GM18502 (cell line): ENCODE data around the gene RPS14.
"Not testable (repeated sequence)": the region's sequence is repeated elsewhere in the genome, so short reads cannot be mapped to it uniquely, and the experiment has no call there.

ENCODE experiments used
- ATAC-seq: cut with Tn5 transposase; IDR thresholded peaks from one replicate; pipeline ENCODE4 v1.9.1; 2021; ENCODE audit warnings: mild to moderate bottlenecking; ENCODE audit not compliant: unreplicated experiment, poor library complexity

Gene RPS14

GRCh38 chr5:150419630-150420270 is 29.8 kb downstream of the RPS14 start:
- ATAC-seq: no peak

DNA sequence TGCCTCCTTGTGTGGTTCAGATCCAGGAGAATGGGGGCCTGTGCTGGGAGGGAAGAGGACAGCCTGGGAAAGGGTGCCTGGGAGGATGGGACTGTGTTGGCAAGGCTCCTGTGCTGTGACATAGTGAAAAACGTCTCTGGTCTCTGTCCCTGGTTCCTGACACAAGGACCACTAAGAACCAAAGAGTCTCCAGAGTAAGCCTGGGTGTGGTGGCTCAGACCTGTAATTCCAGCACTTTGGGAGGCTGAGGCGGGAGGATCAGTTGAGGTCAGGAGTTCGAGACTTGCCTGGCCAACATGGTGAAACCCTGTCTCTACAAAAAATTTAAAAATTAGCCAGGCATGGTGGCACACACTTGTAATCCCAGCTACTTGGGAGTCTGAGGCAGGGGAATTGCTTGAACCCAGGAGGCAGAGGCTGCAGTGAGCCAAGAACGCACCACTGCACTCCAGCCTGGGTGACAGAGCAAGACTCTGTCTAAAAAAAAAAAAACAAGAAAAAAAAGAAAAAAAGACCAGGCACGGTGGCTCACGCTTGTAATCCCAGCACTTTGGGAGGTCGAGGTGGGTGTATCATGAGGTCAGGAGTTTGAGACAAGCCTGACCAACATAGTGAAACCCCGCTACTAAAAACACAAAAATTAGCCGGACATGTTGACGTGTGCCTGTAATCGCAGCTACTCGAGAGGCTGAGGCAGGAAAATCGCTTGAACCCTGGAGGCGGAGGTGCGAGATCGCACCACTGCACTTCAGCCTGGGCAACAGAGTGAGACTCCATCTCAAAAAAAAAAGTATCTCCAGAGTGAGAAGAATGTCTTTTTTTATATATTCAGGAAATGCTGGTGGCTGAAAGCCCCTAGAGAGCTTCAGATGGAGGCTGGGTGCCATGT is 35.4 kb downstream of the RPS14 start:
- ATAC-seq: not testable (repeated sequence)

GRCh38 chr5:150413176-150413901 is 36.2 kb downstream of the RPS14 start:
- no peak for ATAC-seq

DNA sequence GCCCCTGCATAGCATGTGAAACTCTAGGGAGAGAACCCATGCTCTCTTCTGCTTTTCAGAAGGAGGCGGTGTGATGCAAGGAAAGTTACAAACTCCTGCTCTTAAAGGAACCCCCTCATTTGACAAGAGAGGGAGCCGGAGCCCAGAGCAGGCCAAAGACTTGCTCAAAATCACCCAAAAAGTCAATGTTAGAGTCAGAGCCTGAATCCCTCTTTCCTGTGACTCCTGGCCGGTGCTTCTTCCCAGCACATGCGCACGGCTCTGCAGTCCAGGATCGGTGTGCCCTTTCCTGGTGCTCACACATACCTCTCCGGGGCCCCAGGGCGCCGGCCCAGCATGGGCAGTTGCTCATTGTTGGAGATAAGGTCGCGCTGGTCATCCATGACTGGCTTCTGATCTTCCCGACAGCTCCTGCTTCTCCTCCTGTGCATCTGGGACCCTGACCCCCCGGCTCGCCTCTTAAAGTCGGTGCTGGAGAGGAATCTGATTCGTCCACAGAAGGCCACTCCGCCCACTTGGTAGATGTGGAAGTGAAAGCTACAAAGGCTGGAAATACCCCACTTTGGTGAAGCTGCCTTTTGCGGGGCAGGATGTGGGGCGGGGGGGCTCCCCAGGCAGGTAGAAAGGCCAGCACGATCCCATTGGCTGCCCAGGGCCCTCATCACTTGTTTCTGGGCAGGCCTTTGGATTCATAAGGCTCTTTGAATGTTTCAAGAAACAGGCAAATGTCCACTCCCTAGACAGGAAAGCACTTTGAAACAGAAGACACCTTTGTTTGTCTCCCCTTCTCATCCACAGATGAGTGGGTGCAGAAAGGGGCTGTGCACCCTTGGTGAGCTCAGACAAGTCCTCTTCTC is 37.0 kb downstream of the RPS14 start, which contains the start of gene CD74:
Gene CD74 (minus strand): TSS at position 592 of the 857 bp plus-strand sequence. CDS start 161 bp downstream, at position 431.
- peak; percentile 79 for ATAC-seq

DNA sequence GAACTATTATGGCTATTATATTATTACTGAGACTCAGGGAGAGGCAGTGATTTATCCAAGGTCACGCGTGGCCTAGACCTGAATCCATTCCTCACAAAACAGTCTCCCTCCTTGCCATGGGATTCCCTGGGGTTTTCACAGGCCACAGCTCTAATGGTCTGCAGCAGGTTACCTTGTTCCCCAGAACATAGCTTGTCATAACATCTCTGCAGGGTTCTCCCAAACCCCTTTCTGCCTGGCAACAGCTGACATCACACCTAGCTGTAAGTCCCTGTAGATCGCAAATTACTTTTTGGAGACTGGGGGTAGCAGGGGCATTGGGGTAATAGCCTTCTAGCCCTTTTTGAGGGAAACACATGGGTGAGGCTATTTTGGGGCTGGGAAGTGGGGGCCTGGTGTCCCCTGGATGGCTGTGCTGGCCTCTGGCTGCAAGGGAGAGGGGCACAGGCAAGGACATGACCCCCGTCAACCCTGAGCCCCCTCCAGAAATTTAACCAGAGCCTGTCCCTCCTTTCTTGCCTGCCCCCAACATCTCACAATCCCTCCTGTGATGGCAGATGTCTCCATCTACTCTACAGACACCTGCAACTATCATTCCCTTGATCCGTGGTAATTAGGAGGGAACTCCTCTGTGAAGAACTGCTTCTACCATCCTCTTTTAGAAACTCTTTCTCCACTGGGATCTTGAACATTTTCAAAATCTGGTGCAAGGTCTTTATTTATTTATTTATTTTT is 38.1 kb downstream of the RPS14 start:
- peak; percentile 17 for ATAC-seq

DNA sequence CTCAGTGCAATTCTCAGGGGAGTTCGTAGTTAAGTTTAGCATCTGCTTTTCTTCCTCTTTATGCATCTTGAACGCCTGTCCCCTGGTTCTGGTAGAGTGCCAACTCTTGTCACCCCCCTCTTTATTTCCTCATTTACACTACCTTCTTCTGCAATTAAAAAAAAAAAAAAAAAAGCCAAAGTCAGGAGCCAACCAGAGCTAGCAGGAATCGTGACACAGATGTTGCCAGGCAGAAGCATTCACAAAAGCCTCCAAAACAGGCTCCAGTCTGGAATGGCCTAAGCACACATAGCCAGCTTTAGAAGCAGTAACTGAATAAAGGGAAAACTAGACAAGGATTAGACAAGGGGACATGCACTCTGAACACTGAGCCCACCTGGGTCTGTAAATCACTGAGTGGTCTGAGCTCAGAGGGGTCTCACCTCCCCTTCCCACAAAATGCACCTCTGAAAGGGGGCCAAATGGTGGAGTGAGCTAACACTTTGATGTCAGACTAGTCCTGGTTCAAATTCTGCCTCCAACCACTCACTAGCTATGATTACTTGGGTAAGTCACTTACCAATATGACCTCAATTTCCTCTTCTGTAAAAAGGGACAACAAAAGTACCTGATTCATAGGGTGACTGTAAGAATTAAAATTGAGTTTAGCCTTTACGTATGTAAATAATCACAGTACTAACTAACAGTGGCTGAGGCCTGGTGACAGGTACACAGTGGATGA is 38.9 kb downstream of the RPS14 start:
- no peak for ATAC-seq

- ATAC-seq: peak; percentile 32
Observed at GRCh38 chr5:150409638-150410523, 39.7 kb downstream of the RPS14 start.

DNA sequence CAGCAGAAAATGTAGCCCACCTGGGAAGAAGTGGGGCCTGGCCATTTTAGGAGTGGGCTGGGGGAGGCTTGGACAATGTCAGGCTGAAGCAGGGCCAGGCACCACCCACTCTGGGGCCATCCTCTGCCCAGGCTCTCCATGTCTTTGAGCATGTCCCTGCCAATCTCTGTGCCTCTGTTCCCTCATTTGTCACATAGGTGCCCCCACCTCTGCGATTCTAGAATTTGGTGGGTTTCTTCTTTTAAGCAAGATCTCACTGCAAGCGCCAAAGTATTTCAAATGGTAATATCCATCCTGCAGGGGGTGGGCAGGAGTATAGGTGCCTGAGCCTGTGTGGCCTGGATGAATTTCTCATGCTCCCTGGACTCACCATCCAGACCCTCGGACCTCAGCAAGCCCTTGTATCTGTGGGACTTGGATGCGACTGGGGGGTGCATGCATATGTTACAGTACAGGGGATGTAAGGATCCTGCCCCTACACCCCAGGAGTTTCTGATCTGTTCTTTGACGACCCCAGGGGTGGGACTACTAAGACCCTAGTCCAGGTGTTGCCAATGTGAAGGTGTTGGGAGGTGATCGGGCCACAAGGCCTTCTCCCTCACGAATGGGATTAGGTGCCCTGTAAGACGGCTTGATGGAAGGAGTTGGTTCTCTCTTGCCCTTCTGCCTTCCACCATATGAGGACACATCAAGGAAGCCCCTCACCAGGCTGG is 41.2 kb downstream of the RPS14 start:
- ATAC-seq: no peak

DNA sequence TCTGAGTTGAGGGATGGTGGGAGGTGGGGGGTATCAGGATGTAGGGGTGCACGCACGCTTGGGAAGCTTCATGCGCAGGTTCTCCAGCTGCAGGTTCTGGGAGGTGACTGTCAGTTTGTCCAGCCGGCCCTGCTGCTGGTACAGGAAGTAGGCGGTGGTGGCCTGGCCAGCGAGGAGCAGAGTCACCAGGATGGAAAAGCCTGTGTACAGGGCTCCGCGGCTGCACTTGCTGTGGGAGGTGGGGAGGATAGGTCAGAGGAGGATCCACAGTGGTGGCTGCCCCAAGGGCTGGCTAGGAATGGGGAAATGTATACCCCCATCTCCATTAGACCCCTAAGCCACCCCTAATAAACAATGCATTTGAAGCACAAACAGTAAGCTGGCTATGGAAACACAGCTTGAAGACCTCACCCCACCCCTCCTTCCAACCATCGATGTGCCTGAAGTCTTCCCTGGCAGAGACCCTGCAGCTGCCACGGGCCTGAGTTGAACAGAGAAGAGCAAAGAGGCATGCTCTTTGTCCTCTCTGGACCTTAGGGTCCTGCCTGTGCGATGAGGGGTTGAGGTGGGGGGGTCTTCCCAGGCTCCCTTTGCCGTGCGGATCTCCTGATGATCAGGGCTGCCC is 42.3 kb downstream of the RPS14 start:
- no peak for ATAC-seq

DNA sequence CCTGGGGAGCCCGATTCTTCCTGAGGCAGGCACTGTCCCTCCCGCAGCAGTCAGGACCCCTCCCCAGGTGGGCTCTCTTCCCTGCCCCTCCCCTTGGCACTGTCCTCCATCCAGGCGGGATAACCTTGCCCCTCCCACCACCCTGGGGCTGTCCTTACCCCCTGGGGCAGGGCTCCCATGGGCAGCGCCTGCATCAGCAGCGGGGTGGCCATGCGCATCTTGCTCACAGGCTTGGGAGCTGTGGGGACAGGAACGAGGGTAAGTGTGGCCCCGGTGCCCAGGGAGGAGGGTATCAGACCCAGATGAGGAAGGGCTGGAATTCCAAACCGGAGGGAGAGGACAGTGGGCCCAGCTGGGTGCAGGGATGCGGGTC is 42.8 kb downstream of the RPS14 start:
- ATAC-seq: no peak

- ATAC-seq: no peak
Observed at GRCh38 chr5:150406103-150406722, 43.3 kb downstream of the RPS14 start.

GRCh38 chr5:150404941-150405816 is 44.4 kb downstream of the RPS14 start:
- no peak for ATAC-seq

- no peak for ATAC-seq
Observed at GRCh38 chr5:150404535-150404934, 45.0 kb downstream of the RPS14 start.

- no peak for ATAC-seq
Observed at GRCh38 chr5:150404121-150404520, 45.4 kb downstream of the RPS14 start.

- ATAC-seq: no peak
Observed at GRCh38 chr5:150402901-150403342, 46.6 kb downstream of the RPS14 start.
